ENCODE measurements around the gene C17orf50.
A peak's percentile ranks its signal among the peaks of the same experiment; 100 is the strongest.

Gene C17orf50

DNA sequence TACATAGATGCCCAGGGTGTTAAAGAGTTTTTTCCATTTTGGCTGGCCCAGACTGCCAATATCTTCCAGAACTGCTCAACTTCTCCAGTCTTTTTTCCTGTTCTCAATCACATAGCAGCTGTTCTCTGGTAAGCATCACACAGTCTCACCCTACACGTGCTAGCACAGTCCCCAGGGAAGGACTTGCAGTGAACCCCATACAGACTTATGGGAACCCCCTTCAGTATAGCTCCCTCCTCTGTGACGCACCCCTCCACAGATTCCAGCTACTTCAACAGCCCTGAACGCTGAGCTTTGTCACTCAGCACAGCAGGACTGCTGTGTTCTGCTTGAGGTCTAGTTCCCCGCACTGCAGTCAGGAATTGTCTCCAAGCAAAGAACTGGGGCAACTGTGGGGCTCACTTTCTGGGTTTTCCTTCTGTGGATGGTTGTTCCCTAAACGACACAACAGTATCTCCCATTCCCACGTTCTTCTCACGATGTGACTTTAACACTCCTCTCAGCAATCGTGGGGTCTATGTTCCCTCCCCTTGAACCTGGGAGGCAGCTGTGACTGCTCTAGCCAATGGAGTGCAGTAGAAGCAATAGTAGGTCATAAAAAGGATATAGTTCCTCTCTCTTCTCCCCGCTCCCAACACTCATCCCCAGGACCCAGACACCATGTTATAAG, 31.1 kb downstream of the C17orf50 start:
- DNase-seq = no peak

DNA sequence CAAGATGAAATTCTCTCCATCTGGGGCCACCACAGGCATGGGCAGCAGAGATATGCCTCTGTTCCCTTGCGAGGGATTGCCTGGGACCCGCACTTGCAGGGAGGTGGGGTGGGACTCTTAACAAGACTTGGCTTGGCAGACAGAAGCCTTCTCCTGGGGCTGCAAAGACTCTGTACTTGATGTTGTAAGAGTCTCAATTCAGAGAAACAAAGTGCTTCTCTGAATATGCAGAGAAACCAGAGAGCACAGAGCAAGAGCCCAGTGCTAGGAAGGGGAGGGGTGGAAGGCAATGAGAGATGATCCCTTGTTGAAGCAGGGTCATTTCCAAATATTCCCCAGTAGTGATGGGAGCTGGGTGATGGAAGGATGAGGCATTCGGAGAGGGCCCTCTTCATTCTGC, 32.6 kb downstream of the C17orf50 start:
- no peak for DNase-seq

DNA sequence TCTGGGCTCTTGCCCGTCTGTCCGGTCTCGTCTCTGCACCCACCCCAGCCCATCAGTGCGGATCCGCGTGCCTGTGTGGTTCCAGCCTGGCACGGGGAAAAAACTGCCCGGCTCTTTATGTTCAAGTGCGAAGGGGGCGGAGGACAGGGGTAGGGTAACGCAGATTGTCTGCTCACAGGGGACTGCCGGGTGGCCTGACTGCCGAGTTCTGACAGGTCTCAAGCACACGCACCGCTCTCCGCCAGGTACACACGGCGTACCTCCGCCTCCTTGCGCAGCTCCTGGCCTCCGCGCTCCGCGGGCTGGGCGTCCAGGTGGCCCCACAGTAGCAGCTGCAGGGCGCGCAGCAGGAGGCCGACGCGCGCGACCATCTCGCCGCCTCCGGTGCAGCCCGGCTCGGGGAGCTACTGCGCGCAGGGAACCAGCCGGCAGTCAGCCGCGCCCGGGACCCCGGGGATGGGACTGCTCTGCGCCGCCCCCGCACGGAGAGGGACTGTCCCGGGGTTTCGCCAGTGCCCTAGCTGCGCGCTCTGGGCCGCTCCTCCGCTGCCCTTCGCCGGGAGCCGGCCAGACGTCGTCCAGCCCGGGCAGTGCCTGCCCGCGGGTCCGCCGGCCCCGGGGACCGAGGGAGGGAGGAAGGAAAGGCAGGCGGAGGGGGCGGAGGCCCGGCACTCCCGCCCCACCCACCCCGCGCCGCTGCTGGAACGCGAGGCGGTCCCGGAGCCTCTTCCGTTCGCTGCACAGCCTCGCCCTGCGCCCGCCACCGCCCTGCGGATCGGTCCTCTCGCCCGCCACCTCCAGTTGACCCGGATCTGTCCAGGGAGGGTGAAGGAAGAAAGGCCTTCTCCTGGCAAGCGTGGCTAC, 34.6 kb downstream of the C17orf50 start, which contains the start of gene MMP28:
MMP28 (minus strand) TSS at position 635 of the 864 bp plus-strand sequence; CDS start at position 371, 264 bp downstream.
- DNase-seq = peak in 2 of 4 experiments; percentile 21 to 41

DNA sequence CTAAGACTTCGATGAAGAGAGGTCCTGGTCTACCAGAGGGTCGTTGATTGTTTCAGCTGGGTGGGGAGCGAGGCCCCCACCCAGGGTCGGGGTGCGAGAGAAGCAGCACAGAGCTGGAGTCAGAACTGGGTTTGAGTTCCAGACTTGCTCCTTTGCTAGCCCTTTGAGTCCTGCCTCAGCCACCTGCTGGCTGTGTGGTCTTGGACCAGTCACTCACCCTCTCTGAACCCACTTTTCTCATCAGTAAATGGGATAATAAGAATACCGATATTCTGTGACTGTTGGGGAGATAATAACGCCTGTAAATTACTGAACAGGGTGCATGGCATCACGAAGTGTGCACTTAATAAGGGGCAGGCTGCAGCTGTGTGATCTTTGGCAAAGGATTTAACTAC, 35.2 kb downstream of the C17orf50 start:
- DNase-seq = no peak

DNA sequence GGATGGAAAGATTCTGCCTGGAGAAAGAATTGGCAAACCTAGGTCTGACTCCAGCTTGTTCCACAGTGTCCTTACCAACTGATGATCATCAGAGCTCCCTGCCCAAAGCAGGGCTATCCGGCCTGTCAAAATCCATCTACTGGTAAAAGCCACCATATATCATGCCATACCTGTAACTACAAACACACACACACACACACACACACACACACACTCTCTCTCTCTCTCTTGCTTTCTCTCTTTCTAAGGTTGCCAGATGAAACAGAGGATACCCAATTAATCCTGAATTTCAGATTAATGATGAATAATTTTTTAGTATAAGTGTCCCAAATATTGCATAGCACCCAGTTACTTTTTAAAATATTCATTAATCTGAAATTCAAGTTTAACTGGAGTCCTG, 36.3 kb downstream of the C17orf50 start:
- DNase-seq = no peak

DNA sequence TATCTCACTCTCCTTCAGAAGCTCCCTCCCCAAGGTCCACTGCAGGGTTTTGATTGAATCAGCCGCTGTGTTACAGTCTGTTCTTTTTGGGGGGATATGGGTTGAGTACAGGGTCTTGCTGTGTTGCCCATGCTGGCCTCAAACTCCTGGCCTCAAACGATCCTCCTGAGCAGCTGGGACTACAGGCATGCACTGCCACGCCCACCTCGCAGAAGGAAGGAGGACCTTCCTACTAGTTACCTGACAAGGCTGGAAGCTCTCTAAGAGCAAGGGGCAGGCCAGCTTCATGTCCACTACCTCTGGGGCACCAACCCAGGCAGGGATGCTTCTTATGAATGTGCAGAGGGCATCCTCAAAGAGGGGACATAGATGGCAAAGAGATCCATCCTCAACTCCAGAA, 36.7 kb downstream of the C17orf50 start:
- no peak for DNase-seq

DNA sequence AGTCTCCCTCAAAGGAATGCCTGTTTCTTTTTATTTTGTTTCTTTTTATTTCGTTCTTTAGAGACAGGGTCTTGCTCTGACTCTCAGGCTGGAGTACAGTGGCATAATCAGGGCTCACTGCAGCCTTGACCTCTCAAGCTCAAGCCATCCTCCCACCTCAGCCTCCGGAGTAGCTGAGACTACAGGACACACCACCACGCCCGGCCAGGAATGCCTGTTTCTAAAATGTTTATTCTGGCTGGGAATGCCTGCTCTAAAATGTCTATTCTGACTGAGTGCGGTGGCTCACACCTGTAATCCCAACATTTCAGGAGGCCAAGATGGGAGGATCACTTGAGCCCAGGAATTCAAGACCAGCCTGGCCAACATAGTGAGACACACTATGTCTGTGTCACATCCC, 37.2 kb downstream of the C17orf50 start:
- no peak for DNase-seq

DNA sequence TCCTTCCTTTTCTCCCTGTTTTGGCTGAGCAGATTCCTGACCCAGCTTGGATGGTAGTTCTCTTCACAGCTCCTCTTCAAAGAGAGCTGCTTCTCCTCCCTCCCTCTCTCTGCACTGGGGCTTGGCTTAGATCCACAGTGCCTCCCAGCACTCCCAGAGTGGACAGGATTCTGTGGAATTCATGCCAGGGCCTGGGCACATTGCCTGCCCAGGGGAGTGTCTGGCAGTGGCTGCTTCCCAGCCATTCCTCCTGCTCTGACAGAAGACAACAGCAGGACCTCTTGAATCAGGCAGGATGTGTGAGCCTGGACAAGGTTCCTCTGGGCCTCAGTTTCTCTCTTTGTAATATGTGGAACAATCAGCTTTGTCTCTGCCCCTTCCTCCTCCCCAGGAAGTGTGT, 39.3 kb downstream of the C17orf50 start:
- no peak for DNase-seq

DNA sequence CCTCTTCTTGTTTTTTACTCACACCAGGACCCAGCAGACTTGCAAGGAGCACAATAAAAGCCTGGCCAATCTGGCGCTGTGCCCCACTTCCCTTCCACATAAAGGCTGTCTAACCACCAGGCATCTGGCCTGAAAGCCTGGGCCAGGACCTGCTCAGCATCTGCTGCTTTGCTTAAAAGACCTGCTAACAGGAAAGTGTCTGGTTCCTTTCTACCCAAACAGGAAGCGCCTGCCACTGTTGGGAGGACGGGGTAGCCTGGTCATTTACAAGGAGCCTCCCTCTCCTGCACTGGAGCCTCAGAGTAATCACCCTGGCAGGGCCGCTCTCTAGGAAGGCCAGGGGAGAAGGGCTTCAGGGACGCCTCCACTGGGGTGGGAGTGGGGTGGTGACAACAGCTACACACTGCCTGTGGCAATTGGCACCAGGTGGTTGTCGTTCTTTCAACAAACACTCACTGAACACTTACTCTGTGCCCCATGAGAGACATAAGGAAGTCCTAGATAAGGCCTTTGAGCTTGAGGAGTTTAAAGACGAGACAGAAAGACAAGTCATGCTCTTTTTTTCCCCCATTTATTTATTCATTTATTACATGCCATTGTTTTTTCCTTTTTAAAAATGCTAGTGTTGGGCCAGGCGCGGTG, 41.0 kb downstream of the C17orf50 start:
- DNase-seq = peak in 1 of 4 experiments; percentile 34

DNA sequence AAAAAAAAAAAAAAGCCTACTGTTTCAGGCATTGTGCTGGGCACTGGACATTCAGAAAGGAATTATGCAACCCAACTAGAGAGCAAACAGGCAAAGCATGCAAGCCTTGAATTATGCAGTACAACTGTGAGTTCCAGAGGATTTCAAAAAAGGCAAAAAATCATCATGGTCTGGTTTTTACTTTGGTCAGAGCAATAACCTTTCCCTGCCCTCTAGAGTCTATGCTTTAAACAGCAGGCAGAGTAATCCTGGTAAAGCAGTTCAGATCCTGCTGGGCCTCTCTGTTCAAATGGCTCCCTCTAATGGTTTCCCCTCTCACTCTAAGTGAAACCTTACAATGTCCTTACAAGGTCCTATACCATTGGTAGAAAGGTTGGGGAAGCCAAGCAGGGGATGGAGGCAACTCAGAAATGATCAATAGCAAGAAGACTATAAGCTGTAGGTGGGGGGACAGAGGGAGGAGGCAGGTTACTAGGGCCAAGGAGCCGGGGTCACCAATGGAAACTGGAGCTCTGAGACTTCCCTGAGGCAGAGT, 44.0 kb downstream of the C17orf50 start:
- no peak for DNase-seq

DNA sequence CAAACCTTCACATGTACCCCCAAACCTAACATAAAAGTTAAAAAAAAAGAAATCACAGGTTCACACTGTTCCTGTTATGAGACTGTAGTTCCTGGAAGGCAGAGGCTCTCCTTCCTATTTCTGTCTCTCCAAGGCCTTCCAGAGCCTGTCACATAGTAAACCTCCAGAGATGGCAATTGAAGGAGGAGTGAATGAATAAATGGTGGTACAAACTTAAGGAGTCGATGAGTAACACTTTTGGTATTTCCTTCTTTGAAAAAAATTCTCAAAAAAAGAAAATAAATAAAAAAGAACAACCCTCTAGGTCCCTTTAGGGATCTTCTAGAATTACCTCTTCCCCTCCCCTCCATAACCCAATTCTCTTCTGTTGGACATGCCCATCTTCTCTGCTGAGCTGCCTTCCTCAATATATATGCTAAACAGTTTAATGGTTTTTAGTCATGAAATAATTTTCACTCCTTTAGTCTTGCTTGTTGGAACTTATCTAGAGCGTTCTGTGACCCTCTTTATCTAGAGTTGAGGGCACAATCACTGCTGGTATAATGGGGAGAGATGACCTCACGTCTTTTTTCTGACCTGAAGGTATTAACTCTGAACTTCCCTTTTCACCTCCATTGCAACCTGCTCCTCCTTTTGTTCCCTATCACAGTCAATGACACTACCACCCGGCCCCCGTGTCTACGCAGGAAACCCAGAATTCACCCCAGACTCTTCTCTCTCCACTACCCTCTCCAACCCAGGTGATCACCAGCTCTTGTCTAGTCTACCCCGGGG, 46.9 kb downstream of the C17orf50 start:
- no peak for DNase-seq

DNA sequence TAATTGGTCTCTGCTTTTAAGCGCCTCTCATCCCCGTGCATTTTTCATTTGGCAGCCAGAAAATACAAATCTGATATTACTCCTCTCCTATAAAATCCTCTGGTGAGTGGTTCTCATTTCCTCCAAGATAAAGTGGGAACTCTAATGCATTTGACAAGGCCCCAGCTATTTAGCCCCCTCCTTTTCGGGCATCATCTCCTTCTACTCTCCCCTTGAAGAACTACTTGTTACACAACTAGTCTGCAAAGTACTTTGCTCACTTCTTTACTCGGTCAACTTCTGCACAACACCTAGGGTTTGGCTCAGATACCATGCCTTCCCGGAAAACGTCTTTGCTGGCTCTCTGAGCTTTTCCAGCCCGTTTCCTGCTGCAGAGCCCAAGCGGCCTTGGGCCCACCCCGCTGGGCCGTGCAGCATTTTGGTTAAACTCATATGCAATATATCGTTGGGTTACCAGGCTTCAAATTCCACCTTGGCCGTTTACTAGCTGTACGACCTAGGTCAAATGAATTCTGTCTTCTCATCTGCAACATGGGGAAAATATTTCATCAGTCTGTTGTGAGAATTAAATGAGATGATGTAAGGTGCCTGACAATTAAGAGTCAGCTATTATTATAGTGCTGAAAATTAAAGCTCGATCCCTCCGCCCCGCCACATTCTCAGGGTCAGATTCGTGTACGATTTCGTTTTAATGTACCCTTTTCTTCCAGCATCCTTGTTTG, 47.7 kb downstream of the C17orf50 start:
- no peak for DNase-seq

DNA sequence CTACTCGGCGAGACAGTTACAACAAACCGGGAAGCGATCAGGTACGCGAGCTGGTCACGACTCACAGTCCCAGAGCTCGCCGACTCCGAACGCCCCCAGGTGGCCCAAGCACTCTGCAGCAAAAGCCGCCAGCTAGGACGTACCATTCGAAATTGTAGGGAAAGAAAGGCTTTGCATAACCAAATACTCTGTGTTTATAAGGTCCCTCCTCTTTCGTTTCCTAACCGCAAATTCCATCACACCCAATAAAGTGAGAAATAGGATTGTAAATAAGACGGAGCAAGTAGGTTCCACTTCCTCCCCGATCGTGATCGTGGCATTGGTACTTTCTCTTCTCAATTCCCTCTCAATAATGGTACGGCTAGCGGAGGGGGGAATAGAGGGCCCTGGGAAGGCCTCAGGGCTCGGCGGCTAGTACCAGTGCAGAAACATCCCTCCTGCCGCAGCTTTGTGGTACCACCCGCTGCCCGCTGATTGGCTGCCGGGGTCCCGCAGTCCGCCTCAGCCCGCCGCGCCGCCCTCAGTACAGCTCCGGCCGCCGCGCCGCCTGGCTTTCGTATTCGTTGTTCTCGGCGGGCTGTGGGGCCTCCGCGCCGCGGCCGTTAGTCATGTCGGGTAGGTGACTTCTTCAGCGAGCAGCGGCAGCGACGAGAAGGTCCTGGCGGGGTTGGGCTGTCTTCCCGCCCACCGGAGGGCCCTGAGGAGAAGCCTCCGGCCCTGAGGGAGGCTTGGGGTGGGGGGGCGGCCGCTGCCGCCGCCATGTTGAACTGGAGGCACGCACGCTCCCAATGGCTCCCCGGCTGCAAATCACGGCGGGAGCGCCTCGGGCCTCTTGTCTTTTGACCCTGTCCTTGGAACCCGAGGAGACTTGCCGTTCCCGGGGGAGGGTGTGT, 48.5 kb downstream of the C17orf50 start, which contains the start of gene TAF15:
TAF15 (plus strand) TSS at position 523 of the 893 bp plus-strand sequence; CDS start at position 609, 86 bp downstream.
- DNase-seq = peak; percentile 80 to 91 (median 86)

DNA sequence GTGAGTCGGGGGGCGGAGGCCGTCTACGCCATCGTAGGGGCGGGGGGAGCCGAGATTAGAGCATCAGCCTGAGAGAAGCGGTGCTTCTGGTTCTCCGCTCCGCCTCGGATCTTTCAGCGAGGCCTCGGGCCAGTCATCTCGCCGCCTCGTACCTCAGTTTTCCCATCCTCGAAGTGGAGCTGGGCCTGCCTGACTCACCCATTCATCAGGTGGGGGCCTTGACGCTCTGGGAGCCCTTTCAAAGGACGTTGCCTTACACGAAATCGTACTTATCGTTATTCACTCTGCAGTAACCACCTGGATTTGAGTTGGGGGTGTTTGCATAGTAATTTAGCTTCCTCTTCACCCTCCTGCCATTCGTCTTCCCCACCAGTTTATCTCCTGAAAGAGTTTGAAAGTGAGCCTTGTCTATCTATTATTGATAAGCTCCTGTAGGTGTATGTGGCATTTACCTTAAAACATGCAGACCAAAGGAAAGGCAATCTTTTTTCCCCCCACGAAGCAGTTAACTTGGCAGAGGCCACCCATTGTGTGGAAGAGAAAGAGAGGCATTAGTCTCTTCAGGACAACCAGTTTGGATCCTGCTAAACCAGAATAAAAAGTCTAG, 49.3 kb downstream of the C17orf50 start:
- no peak for DNase-seq

DNA sequence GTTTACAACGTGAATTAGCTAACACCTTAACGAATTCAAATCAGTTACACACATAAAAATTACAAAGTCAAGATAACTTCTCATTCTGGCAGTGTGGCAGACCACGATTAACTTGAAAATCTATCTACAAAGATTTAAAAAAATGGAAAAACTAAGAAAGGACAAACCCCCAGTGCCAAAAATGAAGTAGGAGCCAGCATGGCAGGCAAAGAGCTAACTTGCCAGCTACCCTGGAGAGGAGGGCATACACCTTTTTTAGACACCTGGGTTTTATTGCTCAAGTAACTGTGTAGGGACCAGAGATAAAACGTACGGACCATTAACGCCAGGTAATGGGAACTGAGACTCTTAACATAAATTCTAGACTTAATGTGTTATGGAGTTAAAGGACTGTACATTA, 51.1 kb downstream of the C17orf50 start:
- no peak for DNase-seq

DNA sequence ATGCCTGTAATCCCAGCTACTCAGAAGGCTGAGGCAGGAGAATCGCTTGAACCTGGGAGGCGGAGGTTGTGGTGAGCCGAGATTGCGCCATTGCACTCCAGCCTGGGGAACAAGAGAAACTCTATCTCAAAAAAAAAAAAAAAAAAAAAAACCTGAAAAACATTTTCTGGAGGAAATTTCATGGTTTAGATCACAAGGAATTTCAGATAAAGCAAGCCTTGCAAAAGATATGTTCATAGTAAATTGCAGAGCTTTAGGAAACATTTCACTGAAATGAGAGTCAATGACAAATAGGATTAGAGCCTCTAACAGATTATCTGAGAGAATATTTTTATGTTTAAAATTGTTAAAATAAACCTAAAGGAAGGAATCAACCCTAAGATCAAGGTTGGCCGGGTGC, 51.8 kb downstream of the C17orf50 start:
- DNase-seq = no peak
